Vagina (tissue), 2 donors: ENCODE data around the gene KDM3B. TPM values are rescaled to one million over a fixed set of nuclear protein-coding genes. Genes with fewer than 3 reads are reported as not detected.

Experiments
- DNase-seq, 2 donors: peaks; one replicate each; pipeline ENCODE4 v3.0.0-alpha.2; 2017; ENCODE audit errors: extremely low spot score in 2 of 2
- H3K27ac ChIP-seq: fragments of 200-600 bp; sonication (generic); one replicate; pipeline ENCODE4 v1.5.1; 2019
- H3K27me3 ChIP-seq: fragments of 200-600 bp; sonication (generic); one replicate; pipeline ENCODE4 v1.5.1; 2019
- H3K36me3 ChIP-seq, 2 donors: fragments of 200-600 bp; sonication (generic); one replicate each; pipeline ENCODE4 v1.5.1; 2017 to 2019
- H3K4me1 ChIP-seq: fragments of 200-600 bp; sonication (generic); one replicate; pipeline ENCODE4 v1.5.1; 2019
- H3K4me3 ChIP-seq, 2 donors: fragments of 200-600 bp; sonication (generic); 1 replicate in 1 of 2; 2 replicates in 1 of 2; pipeline ENCODE4 v1.5.1; 2016 to 2019
- H3K9me3 ChIP-seq: fragments of 200-600 bp; sonication (generic); one replicate; pipeline ENCODE4 v1.5.1; 2019
- POLR2A ChIP-seq, 2 donors: fragments of 450-650 bp; IDR thresholded peaks; one replicate each; pipeline ENCODE4 v1.6.1; 2017; ENCODE audit warnings: antibody characterized with exemption in 2 of 2, mild to moderate bottlenecking in 2 of 2, moderate library complexity in 2 of 2
- POLR2AphosphoS5 ChIP-seq, 2 donors: sonication (generic); formaldehyde crosslinking; IDR thresholded peaks; one replicate each; pipeline ENCODE4 v1.9.0; 2017; ENCODE audit warnings: antibody characterized with exemption in 2 of 2, mild to moderate bottlenecking in 2 of 2, low read depth in 1 of 2; ENCODE audit not compliant: insufficient read depth in 1 of 2
- intact Hi-C: fragments of 100-400 bp; cut with DNase I; formaldehyde crosslinking; loops from one replicate; pipeline ENCODE4 v1.15.1; 2023
- total RNA-seq: library from RNA; depleted of rRNA; stranded (reverse); fragments of >200 nt; gene quantifications from one replicate; pipeline ENCODE4 v1.2.3, GENCODE V29; 2016
- TF ChIP-seq, protein P1 (sequence below), 3 experiments: fragments of 450-650 bp in 2 of 3; fragments of 200-600 bp in 1 of 3; sonication (generic) in 1 of 3; IDR thresholded peaks; one replicate each; pipeline ENCODE4 v1.5.1; 2017 to 2019; ENCODE audit warnings: antibody characterized with exemption in 3 of 3, mild to moderate bottlenecking in 2 of 3, moderate library complexity in 2 of 3

KDM3B gene, protein sequence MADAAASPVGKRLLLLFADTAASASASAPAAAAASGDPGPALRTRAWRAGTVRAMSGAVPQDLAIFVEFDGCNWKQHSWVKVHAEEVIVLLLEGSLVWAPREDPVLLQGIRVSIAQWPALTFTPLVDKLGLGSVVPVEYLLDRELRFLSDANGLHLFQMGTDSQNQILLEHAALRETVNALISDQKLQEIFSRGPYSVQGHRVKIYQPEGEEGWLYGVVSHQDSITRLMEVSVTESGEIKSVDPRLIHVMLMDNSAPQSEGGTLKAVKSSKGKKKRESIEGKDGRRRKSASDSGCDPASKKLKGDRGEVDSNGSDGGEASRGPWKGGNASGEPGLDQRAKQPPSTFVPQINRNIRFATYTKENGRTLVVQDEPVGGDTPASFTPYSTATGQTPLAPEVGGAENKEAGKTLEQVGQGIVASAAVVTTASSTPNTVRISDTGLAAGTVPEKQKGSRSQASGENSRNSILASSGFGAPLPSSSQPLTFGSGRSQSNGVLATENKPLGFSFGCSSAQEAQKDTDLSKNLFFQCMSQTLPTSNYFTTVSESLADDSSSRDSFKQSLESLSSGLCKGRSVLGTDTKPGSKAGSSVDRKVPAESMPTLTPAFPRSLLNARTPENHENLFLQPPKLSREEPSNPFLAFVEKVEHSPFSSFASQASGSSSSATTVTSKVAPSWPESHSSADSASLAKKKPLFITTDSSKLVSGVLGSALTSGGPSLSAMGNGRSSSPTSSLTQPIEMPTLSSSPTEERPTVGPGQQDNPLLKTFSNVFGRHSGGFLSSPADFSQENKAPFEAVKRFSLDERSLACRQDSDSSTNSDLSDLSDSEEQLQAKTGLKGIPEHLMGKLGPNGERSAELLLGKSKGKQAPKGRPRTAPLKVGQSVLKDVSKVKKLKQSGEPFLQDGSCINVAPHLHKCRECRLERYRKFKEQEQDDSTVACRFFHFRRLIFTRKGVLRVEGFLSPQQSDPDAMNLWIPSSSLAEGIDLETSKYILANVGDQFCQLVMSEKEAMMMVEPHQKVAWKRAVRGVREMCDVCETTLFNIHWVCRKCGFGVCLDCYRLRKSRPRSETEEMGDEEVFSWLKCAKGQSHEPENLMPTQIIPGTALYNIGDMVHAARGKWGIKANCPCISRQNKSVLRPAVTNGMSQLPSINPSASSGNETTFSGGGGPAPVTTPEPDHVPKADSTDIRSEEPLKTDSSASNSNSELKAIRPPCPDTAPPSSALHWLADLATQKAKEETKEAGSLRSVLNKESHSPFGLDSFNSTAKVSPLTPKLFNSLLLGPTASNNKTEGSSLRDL (N-terminal part only)
- total RNA-seq: 48.6 TPM

DNA sequence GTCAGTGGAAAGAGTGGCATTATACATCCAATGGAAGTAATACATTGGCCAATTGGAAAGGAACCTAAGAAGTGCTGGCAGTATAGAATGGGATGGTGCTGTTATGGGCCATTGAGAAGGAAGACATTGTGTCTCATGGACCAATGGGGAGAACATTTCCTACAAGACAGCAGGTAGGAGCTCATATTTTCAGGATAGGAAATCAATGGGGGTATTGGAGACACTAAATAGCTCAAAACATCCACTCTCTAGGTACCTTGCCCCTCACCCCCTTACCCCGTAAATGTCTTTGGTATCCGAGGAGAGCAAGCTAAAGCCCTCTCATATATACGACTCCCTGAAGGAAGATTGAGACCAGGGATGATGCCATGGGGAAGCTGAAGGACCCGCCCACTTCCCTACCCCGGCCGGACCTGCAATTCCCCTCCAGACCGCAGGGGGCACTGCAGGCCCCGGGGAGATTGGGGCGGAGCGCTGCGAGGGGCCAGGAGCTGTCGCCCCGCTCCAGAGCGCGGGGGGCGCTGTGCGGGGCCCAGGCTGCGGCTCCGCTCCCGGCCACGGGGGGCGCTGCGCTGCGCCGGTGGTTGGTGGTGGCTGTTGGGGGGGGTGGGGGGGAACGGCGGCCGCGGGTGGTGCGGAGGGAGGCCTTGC lies at the start of gene KDM3B:
TSS of gene KDM3B (plus strand) at position 615 of the 651 bp plus-strand sequence. CDS start 111 bp downstream, outside the sequence.
- no peak for DNase-seq
- Histone ChIP-seq H3K4me3 (peak within 1 kb of the TSS; percentile 86 to 92), H3K36me3 (peaks cover 0 to 10% of the 10 kb centered on the region in 2 donors), H3K27ac (peak within 1 kb of the TSS; percentile 98), H3K9me3 (no peaks in the 10 kb centered on the region), H3K27me3 (no peaks in the 10 kb centered on the region), H3K4me1 (peaks cover 30% of the 10 kb centered on the region)
- intact Hi-C loops: no loop called here
- TF ChIP-seq POLR2A (IDR thresholded peaks at IDR 0.05): peak in 1 of 2 donors; percentile 11
- no peak for TF ChIP-seq POLR2AphosphoS5 (IDR thresholded peaks at IDR 0.05; ENCODE audit: insufficient read depth in 1 of 2, low read depth in 1 of 2)
- TF ChIP-seq, protein P1, sequence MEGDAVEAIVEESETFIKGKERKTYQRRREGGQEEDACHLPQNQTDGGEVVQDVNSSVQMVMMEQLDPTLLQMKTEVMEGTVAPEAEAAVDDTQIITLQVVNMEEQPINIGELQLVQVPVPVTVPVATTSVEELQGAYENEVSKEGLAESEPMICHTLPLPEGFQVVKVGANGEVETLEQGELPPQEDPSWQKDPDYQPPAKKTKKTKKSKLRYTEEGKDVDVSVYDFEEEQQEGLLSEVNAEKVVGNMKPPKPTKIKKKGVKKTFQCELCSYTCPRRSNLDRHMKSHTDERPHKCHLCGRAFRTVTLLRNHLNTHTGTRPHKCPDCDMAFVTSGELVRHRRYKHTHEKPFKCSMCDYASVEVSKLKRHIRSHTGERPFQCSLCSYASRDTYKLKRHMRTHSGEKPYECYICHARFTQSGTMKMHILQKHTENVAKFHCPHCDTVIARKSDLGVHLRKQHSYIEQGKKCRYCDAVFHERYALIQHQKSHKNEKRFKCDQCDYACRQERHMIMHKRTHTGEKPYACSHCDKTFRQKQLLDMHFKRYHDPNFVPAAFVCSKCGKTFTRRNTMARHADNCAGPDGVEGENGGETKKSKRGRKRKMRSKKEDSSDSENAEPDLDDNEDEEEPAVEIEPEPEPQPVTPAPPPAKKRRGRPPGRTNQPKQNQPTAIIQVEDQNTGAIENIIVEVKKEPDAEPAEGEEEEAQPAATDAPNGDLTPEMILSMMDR (IDR thresholded peaks at IDR 0.05): peak; percentile 85 to 98 (median 95)

DNA sequence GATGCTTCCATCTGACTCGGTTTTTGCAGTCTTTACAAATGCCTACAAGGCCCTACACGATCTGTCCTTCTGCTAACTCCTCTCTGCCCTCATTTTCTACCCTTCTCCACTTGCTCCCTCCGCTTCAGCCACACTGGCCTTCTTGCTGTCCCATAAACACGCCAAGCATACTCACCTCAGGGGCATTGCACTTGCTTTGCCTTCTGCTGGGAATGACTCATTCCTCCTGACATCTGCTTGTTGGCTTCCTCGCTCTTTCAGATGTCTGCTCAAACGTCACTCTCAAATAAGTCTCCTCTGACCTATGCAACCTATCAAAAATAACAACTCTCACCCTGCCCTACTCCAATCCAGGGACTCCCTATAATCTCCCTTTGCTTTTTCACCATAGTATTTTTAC lies 49.1 kb upstream of the KDM3B start:
- no peaks in the 10 kb centered on the region for H3K9me3 ChIP-seq
- TF ChIP-seq POLR2AphosphoS5 (IDR thresholded peaks at IDR 0.05; ENCODE audit: insufficient read depth in 1 of 2, low read depth in 1 of 2): no peak
- no peak for TF ChIP-seq POLR2A (IDR thresholded peaks at IDR 0.05)
- TF ChIP-seq, protein P1 (IDR thresholded peaks at IDR 0.05): no peak
- intact Hi-C loops: no loop called here

DNA sequence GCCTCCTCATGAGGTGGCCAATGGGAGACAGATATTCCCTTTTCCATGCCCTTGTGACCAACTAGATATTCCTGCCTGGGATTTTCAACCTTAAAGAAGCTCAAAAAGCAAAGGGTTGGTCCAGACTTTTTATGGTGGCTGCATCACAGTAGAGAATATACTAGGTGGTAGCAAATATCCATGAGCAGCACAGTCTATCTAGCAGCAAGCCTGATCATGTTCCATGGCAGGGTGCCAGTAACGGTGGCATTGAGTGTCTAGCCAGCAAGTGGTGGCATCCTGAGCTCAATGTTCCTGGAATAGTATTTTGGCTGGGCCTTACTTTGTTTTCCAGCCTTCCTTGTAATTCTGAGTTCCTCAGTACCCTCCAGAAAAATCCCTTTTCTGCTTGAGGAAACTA lies 46.7 kb upstream of the KDM3B start:
- Histone ChIP-seq H3K9me3 (no peaks in the 10 kb centered on the region), H3K36me3 (no peaks in the 10 kb centered on the region), H3K4me3 (no peak overlapping the region), H3K27ac (no peak overlapping the region), H3K4me1 (no peaks in the 10 kb centered on the region), H3K27me3 (no peaks in the 10 kb centered on the region)
- TF ChIP-seq POLR2A (IDR thresholded peaks at IDR 0.05) (no peak), POLR2AphosphoS5 (IDR thresholded peaks at IDR 0.05; ENCODE audit: insufficient read depth in 1 of 2, low read depth in 1 of 2) (no peak)
- TF ChIP-seq, protein P1 (IDR thresholded peaks at IDR 0.05): no peak
- intact Hi-C loops: no loop called here
- no peak for DNase-seq

More for the DNA sequence above, 49.1 kb upstream of the KDM3B start:
- Histone ChIP-seq H3K4me3 (no peak overlapping the region), H3K27ac (no peak overlapping the region), H3K4me1 (no peaks in the 10 kb centered on the region), H3K36me3 (no peaks in the 10 kb centered on the region), H3K27me3 (no peaks in the 10 kb centered on the region)
- no peak for DNase-seq

DNA sequence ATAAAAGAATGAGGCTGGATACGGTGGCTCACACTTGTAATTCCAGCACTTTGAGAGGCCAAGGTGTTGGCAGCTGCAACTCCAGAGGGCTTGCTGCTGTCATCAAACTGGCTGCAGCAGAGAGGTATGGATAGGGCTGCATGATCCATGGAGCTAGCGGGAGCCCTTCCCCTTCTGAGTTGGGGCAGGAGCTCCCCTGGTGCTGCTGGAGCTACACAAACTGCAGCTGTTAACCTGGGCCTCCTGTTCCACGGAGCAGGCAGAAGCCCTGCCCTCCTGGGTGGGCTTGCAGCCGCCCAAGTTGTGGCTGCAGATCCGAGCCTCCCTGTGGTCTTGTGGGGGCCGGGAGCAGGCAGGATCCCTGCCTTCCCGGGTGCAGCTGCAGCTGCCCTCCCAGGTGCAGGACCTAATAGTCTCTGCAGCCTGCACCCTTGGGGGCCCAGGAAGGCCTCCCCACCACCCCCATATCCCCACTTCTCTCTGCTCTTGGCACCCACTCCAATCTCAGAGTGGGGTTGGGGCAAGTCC lies 36.7 kb upstream of the KDM3B start:
- Histone ChIP-seq H3K9me3 (no peaks in the 10 kb centered on the region), H3K4me1 (no peaks in the 10 kb centered on the region), H3K27me3 (no peaks in the 10 kb centered on the region), H3K4me3 (no peak overlapping the region), H3K36me3 (no peaks in the 10 kb centered on the region), H3K27ac (no peak overlapping the region)
- no peak for DNase-seq
- intact Hi-C loops: no loop called here
- TF ChIP-seq POLR2A (IDR thresholded peaks at IDR 0.05): no peak
- TF ChIP-seq POLR2AphosphoS5 (IDR thresholded peaks at IDR 0.05; ENCODE audit: insufficient read depth in 1 of 2, low read depth in 1 of 2): no peak
- TF ChIP-seq, protein P1 (IDR thresholded peaks at IDR 0.05): no peak
